Stimulated activated CD4-positive, alpha-beta T cell treated with anti-CD3 and anti-CD28 coated beads, Interleukin-4, amount 100 ng/mL, for 24 hours (primary cell): Measurements from ENCODE around the gene CCL2.
"Not testable (repeated sequence)": the region's sequence is repeated elsewhere in the genome, so short reads cannot be mapped to it uniquely, and the experiment has no call there.

Experiments
- DNase-seq: peaks from one replicate; pipeline ENCODE4 v3.0.0-alpha.2; 2020

The CCL2 gene

DNA sequence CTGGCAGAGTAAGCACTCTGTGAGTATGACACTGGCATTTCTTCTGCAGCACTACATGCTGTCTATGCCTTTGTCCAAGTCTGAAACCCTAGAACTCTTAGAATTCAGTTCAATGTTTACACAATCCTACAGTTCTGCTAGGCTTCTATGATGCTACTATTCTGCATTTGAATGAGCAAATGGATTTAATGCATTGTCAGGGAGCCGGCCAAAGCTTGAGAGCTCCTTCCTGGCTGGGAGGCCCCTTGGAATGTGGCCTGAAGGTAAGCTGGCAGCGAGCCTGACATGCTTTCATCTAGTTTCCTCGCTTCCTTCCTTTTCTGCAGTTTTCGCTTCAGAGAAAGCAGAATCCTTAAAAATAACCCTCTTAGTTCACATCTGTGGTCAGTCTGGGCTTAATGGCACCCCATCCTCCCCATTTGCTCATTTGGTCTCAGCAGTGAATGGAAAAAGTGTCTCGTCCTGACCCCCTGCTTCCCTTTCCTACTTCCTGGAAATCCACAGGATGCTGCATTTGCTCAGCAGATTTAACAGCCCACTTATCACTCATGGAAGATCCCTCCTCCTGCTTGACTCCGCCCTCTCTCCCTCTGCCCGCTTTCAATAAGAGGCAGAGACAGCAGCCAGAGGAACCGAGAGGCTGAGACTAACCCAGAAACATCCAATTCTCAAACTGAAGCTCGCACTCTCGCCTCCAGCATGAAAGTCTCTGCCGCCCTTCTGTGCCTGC lies at the start of gene CCL2:
TSS of gene CCL2 (plus strand) at position 635 of the 730 bp plus-strand sequence. CDS start at position 700, 65 bp downstream.
- no peak for DNase-seq

DNA sequence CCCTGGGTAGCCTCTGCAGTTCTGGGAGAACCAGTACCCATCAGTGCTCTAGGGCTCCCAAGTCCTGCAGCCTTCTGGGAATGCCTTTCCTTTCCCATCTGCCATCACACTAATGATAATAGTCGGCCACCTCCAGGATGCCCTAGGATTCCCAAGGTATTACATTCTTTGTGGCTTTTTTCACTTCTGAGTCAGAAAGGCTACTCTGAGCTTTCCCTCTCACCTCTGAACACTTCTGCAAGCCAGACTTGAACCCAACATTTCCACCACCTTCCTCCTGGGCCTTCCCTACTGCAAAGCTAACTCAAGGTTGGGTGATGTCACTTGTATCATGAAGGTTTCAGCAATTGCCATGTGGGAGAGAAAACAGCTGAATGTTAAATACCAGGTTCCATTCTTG lies 49.7 kb upstream of the CCL2 start:
- no peak for DNase-seq

DNA sequence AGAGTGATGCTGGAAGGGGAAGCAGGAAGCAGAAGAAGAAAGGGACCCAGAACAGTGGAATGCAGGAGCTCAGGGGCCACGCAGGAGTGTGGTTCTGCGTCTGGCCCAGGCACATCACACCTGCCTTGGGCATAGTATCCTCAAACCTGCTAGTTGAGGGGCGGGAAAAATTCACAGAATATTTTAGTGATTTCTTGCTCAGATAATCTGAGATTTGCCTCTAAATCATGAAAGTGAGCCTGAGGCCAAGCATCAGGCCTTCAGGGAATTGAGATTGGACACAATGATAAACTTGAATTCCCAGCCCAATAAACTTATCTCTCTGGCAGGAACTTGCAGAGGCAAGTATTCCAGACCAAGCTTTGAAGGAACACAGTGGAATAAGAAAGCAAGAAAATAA lies 48.5 kb upstream of the CCL2 start:
- no peak for DNase-seq

DNA sequence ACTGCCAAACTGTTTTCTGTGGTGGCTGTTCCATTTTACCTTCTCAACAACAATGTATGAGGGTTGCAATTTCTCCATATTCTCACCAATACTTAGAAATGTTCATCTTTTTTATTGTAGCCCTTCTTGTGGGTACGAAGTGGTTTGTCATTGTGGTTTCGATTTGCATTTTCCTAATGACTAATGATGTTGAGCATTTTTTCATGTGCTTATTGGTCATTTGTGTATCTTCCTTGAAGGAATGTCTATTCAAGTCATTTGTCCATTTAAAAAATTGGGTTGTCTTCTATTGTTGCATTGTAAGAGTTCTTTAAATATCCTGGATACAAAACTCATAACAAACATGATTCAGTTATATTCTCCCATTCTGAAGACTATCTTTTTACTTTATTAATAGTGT lies 47.5 kb upstream of the CCL2 start:
- no peak for DNase-seq

DNA sequence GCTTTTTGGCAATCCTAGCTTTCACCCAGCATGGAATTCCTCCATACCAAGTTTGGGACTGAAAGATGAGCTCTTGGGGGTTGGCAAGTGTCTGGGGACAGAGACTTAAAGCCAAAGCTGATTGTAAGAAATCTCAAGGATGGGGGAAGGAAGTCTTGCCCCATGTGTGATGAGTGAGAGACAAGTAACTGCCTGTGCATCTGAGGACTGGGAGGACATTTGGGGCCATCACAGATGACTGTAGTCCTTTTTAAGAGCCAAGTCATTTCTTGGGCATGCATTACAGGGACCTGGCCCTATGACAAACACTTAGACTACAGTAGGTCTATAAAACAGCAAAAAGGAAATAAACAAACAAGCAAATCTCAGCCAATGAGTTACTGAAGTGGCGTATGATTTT lies 36.3 kb upstream of the CCL2 start:
- no peak for DNase-seq

DNA sequence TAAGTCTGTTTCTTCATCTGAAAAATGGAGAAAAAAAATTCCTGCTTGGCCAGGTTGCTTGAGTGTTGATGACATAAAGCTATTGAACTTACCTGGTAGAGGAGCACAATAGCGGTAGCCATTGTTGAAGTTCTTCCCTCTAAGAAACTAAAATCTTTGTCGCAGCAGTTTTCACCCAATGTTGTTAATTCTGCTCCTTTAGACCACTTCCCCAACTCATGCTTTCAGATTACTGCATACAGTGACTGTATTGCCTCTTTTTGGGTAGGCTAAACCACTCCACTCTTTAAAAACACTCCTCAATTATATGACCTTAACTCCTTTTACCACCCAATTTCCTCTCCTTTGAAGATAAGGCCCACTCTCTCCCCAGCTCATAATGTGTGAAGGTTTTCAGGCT lies 35.7 kb upstream of the CCL2 start:
- no peak for DNase-seq

DNA sequence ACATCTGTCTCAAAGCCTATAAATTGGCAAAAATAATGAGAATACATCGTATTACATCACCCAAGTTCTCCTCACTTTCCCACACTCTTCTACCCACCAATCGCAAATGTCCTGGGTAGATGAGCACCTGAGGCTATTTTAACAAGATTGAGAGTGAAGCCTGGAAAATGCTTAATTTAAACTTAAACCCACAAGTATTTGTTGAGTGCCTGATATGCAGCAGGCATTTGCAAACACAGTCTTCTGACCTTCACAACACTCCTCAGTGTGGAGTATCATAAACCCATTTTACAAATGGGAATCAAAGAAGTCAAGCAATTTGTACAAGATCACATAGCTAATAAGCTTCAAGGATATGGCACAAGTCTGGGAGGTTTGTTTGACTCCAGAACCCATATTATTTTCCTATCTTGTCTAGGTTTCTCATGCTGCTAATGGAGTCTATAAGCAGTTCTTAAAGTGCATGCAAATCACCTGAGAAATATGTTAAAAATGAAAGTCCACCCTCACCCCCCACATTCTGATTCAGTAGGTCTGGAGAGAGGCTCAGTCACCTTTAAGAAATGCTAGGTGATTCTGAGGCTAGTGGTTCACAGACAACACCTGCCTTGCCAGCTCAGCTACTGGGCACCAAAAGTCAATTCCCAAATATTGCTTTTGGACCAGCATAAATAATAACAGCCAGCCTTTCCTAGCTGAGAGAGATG lies 34.9 kb upstream of the CCL2 start:
- DNase-seq, result no peak

DNA sequence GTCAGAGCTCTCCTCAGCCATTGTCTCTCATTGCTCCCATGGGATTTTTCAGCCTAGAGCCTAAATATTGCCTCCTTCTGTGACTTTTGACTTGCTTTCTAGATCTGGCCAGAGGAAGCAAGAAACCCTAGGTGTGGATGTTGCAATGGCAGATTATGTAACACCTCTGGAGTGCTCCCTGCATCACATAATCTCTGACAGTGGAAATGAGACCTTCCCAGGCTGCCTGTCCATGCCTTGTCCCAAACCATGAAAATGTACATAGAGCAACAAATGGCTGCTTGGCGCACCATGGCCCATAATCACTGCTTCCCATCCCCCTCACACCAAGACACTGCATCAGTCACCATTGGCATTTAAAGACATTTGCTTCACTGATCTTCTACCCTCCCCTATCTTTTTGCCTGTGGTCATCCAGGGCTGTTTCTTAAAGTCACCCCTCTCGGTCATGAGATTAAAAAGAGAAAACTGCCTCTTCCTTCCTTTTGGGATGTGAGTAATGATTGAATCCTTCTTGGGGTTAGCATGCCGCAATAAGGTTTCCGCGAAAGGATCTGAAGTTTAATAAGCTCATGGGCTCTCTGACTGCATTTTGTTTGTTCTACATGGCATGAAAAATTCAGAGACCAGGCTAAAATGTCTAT lies 34.2 kb upstream of the CCL2 start:
- DNase-seq, result no peak

DNA sequence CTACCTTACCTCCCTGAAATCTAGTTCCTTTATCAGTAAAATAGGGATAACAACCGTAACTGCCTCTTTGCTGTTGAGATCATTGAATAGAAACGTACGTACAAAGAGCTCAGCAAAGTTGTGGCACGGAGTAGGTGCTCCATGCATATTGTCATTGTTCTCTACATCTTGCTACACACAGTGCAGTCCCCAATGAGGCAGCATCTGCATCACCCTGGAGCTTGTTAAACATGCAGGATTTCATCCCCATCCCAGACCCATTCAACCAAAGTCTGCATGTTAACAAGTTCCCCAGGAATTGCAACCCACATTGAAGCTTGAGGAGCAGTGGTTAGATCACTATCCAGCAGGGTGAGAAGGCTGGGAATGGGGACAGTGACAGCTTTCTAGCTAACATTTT lies 33.7 kb upstream of the CCL2 start:
- no peak for DNase-seq

DNA sequence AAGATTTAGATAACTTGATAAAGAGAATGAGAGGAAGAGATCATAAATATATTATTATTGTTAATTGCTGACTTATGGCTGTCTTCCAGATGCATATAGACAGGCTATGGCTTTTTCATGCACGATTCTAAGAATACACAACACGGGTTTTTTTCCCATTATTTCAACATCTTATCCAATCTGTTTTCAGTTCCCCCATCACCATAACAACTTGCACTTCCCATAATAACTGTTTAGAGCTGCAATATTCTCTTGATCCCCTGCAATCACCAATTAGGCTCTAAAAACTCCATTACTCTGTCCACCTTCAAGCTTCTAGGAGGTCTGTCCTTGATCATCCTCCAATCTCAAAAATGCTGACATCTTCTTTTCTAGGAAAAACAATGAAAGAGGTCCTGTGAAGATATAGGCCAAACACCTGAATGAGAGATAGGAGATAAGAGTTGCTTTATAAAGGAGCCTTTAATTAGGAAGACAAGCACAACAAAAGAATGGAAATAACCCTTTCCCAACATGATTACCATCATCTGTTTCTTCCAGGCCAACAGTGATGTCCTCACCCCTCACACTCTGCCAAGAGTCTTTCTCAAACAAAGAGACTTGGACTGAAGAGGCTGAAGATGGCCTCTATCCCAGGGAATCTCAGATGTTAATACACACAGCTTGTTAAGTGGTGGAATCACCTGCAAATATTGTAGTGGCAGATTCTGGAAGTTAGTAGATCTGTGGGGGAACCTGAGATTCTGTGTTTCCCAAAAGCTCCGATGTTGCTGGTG lies 32.2 kb upstream of the CCL2 start:
- no peak for DNase-seq

DNA sequence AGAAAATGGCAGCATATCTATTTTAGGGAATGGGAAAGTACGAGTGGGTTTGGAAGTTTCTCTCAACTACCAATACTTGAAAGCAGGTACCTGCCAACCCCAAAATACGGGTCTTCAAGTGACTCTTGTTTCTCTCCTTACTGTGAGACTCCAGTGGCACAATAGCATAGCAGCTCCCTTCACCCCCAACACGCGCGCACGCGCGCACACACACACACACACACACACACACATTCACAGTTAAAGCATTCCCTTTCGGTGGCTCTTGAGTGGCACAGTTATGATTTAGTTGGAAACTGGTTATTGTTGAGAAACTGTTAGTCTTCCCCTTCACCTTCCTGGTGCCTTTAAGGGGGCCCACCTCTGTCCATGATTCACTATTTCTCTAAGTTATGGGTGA lies 30.0 kb upstream of the CCL2 start:
- DNase-seq, result no peak

DNA sequence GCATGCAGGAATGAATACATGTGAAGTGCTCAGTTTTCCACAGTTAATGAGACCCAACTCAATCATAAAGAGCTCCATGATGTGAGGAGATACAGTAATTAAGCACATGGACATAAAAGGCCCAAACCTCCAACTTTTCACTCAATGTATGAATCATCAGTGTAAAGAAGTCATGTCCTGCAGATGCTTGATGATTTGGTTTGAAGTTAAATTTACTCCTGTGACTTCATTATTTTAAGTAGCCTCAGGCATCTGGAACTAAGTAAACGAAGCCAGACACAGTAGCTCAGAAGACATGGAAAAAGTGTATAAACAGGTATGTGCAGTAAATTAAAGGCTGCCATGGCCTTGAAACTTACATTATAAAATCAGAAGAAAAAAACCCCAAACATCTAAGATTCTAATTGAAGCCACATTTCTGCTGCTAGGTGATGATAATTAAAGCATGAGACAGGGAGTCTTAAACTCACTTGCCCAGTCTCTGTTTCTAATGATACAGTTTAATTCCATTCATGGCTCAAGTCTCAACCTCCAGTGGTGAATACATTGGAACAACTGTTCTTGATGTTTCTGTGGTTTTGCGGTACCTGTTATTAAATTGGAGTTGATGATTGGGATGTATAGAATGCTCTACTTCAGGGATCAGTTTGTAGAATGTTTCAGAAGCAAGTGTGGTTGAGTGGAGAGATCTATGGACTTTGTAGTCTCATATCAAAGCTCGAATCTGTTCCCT lies 28.9 kb upstream of the CCL2 start:
- no peak for DNase-seq

DNA sequence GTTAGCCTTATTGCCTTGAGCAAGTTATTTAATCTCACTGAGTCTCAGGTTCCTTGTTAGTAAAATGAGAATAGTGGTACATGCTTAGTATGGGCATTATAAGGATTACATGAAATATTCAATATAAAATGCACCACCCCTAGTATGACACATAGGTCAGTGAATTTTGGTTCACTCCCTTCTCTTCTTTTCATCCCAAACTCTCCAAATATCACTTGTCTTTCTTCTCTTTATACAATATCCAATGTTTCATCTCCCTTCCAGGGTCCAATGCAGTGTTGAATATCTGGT lies 28.4 kb upstream of the CCL2 start:
- no peak for DNase-seq

DNA sequence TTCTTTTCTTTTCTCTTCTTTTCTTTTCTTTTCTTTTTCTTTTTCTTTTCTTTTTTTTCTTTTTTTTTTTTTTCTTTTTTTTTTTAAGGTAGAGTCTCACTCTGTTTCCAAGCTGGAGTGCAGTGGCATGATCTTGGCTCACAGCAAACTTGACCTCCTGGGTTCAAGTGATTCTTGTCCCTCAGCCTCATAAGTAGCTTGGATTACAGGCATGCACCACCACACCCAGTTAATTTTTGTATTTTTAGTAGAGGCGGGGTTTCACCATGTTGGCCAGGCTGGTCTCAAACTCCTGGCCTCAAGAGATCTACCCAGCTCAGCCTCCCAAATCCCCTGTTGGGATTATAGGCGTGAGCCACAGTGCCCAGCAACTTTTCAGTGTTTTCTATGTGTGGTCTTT lies 27.8 kb upstream of the CCL2 start:
- DNase-seq, result not testable (repeated sequence)

DNA sequence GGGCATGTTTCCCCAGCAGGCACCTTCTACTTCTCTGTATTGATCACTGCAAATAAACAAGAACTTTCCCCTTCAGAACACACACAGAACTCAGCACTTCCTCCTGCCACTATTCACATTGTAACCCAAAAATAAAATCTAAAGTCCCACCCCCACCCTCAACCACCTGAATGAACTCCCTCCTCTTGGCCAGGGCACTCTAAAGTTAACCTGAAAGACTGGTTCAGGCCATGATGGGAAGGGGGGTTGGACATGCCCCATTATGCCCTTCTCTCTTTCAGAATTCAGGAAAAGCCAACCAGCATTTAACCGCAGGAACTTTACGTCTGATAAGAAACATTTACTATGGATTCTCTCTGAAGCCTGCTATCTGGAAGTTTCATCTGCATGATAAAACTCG lies 27.4 kb upstream of the CCL2 start:
- DNase-seq, result no peak

DNA sequence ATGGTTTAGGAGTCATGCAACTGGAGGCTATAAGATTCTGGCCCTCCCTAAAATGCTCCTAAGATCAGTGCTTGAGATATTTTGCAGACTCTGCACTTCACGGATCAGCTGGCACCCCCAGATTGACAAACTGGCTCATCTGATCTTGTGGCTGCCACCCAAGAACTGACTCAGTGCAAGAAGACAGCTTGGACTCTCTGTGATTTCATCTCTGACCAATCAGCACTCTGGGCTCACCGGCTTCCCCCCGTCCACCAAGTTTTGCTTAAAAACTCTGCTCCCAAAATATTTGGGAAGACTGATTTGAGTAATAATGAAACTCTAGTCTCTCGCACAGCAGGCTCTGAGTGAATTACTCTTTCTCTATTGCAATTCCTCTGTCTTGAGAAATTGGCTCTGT lies 26.3 kb upstream of the CCL2 start:
- no peak for DNase-seq

DNA sequence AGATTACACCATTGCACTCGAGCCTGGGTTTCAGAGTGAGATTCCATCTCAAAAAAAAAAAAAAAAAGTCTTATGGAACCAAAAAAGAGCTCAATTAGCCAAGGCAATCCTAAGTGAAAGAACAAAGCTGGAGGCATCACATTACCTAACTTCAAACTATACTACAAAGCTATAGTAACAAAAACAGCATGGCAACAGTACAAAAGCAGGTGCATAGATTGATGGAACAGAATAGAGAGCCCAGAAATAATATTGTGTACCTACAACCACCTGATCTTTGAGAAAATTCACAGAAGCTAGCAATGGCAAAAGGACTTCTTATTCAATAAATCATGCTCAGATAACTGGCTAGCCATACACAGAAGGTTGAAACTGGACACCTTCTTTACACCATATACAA lies 24.7 kb upstream of the CCL2 start:
- DNase-seq, result no peak

DNA sequence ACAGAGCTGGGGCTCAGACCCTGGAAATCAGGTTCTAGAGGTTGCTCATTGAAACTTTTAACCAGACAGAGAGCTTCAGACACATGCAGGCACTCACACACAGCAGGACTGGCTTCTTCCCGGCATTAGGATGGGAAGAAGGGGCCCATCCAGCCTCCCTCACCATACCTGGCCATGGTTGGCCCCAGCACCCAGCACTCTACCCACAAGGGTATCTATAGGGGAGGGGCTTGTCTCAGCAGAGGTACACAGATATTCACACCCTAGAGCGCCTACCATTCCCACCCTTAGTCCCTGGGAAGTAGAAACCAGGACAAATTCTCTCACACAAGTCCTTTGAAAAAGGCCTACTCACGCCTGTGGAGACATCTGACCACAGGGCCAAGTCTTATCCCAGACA lies 20.5 kb upstream of the CCL2 start:
- no peak for DNase-seq

DNA sequence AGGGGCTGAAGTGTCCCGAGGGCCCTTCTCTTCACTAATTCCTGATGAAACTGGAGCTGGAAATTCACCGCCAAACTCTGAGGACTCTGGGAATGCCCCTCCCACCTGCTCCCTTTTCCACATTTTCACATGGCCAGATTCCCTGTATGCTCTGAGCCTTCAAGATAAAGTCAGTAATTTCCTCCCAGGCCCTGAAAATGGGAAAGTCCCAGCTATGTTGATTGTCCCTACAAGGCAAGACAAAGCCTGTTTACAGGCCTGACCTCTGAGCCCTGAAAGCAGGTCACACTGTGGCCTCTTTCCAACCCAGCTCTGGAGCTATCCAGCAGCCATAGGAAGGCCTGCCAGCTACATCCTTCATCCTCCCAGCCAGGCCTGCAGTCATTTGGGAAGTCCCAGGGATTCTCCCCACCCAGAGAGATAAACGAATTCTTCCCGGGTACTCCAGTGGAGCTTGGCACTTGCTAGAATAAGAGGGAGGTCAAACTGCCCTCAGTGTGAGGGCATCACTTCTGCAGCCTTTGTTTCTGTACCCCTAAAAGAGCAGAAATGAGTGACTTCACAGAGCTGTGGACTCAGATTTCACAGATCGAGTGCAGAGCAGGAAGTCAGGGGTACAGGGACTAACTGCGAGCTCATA lies 19.6 kb upstream of the CCL2 start:
- DNase-seq, result no peak

DNA sequence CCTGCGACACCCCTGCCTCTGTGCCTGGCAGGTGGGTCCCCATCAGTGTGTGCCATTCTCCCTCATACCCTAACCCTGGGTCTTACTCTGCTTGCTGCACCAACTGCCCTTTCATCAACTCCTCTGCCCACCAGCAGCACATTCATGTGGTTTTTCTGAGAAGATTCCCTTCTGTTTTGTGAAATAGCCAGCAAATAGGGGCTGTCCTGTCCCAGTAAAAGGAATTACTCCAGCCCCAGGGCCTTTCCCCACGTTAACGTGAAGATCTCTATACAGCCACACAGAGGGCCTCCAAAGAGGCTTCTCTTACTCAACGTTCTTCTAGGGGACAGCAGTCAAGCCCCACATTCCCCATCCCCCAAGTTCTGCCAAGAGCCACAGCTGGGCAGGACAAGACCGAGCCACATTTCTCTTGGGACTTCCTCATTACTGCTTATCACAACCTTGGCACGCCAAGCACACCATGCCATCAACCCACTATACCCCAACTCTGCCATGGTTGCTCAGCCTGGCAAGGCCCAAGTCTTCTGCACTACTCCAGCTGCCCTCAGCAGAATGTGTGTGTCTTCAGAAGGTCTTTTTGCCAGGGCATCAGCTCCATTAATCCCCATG lies 18.7 kb upstream of the CCL2 start:
- no peak for DNase-seq

DNA sequence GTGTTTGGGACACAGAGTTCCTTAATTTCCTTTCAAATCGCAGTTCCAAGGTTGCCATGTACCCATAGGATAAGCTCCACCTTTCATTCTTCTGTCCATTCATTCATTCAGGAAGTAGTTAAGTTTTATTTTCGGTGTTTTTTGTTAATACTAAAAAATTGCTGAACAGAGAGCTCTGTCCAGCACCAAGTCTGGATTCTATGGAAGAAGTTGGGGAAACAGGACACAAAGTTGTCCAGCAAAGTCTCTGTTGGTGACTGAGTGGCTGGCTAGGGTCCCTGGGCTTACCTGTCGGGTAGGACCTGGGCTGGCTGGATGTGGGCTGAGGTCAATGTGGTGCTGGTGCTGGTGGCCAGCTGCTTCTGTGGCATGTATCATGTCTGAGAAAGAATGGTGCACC lies 17.6 kb upstream of the CCL2 start:
- no peak for DNase-seq

DNA sequence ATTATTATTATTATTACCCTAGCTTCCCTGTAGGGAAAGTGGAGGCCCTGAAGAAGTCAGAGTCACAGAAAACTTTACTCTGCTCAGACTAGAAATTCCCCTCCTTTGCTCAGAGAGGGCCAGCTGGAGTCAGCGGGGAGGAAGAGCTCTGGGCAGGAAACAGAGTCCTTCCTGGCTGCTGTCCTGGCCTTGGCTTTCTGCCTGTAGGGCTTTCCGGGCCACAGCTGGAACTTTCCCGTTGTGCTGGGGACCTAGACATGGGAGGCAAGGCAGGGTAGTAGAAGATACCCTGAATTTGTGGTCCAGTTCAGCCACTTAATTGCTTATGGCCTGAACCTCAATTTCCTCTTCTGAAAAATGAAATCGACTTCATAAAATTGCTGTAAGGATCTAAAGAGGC lies 14.0 kb upstream of the CCL2 start:
- DNase-seq, result no peak
